AG09309 (cell line): Measurements from ENCODE around the gene ZNF611.
"Not testable (repeated sequence)": the region's sequence is repeated elsewhere in the genome, so short reads cannot be mapped to it uniquely, and the experiment has no call there.

Experiments
- DNase-seq: peaks from one replicate; pipeline ENCODE4 v3.0.0-alpha.2; 2010; ENCODE audit warnings: low read depth
- H3K4me3 ChIP-seq: 2 replicates; pipeline ENCODE4 v1.5.1; 2011; ENCODE audit warnings: mild to moderate bottlenecking, low read depth, low read length, moderate library complexity; ENCODE audit not compliant: control insufficient read depth
- TF ChIP-seq, protein P1 (sequence below): IDR thresholded peaks from 2 replicates; pipeline ENCODE4 v1.5.1; 2011; ENCODE audit warnings: mild to moderate bottlenecking, low read depth, low read length, inconsistent platforms; ENCODE audit not compliant: insufficient read depth, control insufficient read depth; ENCODE audit errors: missing control alignments

The ZNF611 gene

DNA sequence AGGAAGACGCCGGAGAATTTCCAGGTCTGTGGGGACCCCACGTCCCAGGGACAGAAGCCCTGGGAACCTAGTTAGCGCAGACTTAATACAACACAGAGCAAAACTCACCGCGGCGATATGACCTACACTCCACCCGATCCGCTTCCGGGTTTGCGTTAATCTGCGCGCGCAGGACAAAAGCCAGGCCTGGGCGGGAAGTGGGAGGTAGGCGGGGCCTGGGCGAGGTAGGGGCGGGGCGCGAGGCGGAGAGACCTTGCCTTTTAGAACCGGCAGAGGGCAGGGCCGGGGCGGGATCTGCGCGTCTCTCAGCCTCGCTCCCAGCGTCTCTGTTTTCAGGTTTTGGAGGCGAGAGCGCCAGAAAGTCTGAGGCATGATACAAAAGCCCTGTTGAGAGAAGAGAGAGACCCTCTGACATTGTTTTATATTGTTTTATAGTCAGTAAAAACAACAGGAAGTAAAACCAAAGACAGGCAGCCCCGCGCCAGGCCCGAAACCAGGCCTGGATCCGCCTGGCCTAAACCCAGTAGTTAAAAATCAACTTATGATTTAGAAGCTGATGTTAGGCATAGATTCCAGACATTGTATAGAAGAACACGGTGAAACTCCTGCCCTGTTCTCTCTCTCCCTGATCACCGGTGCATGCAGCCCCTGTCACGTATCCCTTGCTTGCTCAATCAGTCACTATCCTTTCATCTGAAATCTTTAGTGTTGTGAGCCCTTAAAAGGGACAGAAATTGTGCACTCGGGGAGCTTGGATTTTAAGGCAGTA lies at the start of gene ZNF611:
Gene ZNF611 (minus strand): TSS at position 152 of the 769 bp plus-strand sequence. CDS start 19,150 bp downstream, outside the sequence.
- TF ChIP-seq, protein P1, sequence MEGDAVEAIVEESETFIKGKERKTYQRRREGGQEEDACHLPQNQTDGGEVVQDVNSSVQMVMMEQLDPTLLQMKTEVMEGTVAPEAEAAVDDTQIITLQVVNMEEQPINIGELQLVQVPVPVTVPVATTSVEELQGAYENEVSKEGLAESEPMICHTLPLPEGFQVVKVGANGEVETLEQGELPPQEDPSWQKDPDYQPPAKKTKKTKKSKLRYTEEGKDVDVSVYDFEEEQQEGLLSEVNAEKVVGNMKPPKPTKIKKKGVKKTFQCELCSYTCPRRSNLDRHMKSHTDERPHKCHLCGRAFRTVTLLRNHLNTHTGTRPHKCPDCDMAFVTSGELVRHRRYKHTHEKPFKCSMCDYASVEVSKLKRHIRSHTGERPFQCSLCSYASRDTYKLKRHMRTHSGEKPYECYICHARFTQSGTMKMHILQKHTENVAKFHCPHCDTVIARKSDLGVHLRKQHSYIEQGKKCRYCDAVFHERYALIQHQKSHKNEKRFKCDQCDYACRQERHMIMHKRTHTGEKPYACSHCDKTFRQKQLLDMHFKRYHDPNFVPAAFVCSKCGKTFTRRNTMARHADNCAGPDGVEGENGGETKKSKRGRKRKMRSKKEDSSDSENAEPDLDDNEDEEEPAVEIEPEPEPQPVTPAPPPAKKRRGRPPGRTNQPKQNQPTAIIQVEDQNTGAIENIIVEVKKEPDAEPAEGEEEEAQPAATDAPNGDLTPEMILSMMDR: peak; percentile 77
- peak within 1 kb of the TSS; percentile 73 for H3K4me3 ChIP-seq
- DNase-seq: peak; percentile 60

DNA sequence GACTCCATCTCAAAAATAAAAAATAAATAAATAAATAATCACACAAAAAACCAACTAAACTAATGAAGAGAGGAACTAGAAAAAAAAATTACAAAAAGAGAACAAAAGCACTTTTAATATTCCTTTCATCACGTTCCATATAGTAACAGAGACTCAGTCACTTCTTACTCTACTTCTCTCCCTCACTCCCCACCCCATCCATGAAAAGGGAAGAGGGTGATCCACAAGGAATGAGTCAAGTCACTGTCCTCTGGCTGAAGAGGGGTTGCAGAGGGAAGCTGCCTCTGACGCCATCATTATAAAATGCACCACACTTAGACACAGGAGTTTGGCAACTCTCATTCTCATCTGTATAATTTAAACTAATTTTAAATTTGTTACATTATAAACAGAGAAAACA lies 48.0 kb upstream of the ZNF611 start:
- H3K4me3 ChIP-seq, DNase-seq: not testable (repeated sequence)

DNA sequence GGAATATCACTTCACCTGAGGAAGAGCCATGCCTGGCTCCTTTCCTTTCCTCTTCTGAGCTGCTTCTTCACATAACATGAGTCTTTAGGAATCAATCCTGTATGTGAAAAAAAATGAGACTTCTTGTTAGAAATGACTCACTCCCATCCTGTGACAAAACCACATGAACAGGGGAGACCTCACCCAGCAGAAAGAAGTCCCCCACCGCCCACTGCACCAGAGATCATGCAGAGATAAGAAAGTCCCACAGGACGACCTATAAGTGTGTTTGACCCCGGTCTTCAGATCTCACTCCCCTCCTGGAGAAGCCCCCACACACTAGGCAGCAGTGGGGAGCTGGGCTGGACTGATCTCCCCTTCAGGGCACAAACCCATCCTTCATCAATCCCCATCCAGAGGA lies 44.0 kb upstream of the ZNF611 start:
- H3K4me3 ChIP-seq: no peak overlapping the region
- DNase-seq: no peak
- TF ChIP-seq, protein P1: no peak

DNA sequence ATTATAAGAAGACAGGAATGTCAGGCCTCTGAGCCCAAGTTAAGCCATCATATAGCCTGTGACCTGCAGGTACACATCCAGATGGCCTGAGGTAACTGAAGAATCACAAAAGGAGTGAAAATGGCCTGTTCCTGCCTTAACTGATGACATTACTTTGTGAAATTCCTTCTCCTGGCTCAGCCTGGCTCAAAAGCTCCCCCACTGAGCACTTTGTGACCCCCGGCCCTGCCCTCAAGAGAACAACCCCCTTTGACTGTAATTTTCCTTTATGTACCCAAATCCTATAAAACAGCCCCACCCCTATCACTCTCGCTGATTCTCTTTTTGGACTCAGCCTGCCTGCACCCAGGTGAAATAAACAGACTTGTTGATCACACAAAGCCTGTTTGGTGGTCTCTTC lies 21.6 kb upstream of the ZNF611 start:
- DNase-seq, H3K4me3 ChIP-seq: not testable (repeated sequence)

DNA sequence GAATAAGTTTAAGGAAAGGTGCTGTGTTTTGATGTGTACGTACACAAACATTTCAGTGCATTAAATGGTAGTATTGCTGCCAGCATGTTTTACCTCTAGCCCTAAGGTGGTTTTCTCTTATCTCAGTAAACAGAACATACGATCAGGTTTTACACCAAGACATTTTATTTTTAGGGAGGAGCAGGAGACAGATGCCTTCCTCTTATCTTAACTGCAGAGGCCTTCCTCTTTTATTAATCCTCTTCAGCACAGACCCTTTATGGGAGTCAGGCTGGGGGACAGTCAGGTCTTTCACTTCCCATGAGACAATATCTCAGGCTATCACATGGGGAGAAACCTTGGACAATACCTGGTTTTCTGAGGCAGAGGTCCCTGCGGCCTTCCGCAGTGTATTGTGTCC lies 14.9 kb upstream of the ZNF611 start:
- TF ChIP-seq, protein P1: no peak
- no peak for DNase-seq
- no peak overlapping the region for H3K4me3 ChIP-seq

DNA sequence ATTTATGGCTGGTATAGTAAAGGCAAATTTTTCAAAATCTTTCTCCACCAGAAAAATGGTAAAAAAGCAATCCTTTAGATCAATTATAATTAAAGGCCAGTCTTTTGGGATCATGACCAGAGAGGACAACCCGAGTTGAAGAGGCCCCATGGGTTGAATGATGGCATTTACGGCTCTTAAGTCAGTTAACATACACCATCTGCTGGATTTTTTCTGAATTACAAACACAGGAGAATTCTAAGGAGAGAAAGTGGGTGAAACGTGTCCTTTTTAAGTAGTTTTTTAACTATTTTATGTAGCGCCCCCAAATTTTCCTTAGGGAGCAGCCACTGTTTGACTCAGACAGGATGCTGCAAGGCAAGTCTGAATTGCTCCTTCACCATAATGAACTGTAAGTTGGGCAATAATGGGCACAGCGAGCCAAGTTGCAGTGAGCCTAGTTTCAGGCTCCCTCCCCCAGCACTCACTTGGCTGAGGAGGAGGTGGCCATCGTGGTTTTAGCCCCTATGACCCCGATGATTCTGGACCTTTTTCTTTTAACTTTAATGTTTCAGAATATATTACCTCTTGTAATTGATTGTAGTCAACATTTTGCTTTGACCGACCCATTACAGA lies 13.6 kb upstream of the ZNF611 start:
- H3K4me3 ChIP-seq: no peak overlapping the region
- no peak for DNase-seq
- TF ChIP-seq, protein P1: peak; percentile 38

DNA sequence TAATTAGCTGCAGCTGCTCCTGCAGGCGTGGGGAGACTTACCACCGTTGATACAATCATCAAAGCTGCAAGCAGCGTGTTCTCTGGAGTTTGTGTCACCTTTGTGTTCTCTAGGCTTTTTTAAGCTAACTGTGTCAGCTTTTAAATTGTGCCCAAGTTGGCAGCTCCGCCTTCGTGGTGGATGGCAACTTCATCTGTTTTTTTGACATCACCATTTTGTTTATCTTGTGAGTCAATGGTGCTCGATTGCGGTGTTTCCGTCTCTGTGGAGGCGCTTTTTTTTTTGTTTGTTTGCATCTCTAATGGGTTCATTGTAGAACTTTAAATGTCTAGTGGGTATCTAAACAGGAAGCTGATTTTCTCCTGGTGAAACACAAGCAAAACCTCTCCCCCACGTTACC lies 11.1 kb upstream of the ZNF611 start:
- DNase-seq, H3K4me3 ChIP-seq: not testable (repeated sequence)

DNA sequence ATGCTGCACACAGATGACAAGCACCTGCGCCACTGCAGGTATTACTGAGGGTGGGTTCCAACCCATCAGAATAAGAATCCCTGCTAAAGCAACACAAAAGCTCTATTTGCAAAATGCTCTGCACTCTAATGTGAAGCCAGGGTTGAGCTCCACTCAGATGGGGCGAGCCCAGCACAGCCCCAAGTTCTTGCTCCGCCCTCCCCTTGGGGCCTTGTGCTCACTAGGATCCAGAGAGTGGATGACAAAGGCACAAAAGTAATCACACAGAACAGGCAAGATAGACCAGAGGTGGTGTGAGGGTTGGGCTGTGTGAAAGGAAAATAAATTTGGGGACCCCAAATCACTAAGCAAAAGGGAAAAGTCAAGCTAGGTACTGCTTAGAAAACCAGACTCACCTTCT lies 8.2 kb upstream of the ZNF611 start:
- DNase-seq: no peak

More for the DNA sequence above, 8.2 kb upstream of the ZNF611 start:
- TF ChIP-seq, protein P1: no peak
- H3K4me3 ChIP-seq: no peak overlapping the region
